Measurements from ENCODE around the gene DRG2. TPM values are rescaled to one million over a fixed set of nuclear protein-coding genes. Genes with fewer than 3 reads are reported as not detected.

DRG2 gene
- total and polyA plus RNA-seq, 2 of the 8 experiments (the other 6 are each of a cell fraction or from before 2014, with no cell fraction given): 44.6 to 47.8 TPM

GRCh38 chr17:18107971-18108370 lies 20.2 kb downstream of the DRG2 start:
- WGBS, 2 experiments (ENCODE audit: extremely low coverage in 1 of 2, insufficient coverage in 1 of 2, insufficient read length in 1 of 2, insufficient replicate concordance in 2 of 2, low coverage in 1 of 2, low lambda C conversion rate in 2 of 2, missing lambda C conversion rate in 1 of 2): 94% methylated on average over 6 of the region's 6 CpGs; no CpG with 5 or more reads in 1 of the 2 experiments
- Histone ChIP-seq H3K23ac (ENCODE audit: insufficient read length) (no peak overlapping the region), H2AFZ (ENCODE audit: low read length) (no peak overlapping the region), H2BK15ac (ENCODE audit: low read length) (no peak overlapping the region), H3K4ac (replicated peaks; ENCODE audit: insufficient read length, low read depth, low read length) (no peak overlapping the region), H4K20me1 (replicated peaks in 1 of 2; ENCODE audit: control insufficient read depth in 1 of 2, insufficient read depth in 2 of 2, low read length in 2 of 2) (peaks cover 4 to 9% of the 10 kb centered on the region in 2 experiments), H3K27ac (ENCODE audit: low read depth, low read length) (no peak overlapping the region), H4K91ac (replicated peaks; ENCODE audit: insufficient read length, low read length) (no peak overlapping the region), H3K4me3 (ENCODE audit: extremely low read depth in 1 of 4, insufficient read depth in 2 of 4, low read depth in 3 of 4, low read length in 4 of 4) (no peak overlapping the region), H2BK5ac (ENCODE audit: low read depth, low read length) (no peak overlapping the region), H3K23me2 (ENCODE audit: low read depth, low read length) (no peaks in the 10 kb centered on the region), H3K27me3 (replicated peaks in 1 of 4; ENCODE audit: control insufficient read depth in 3 of 4, extremely low read depth in 1 of 4, insufficient read depth in 3 of 4, low read length in 3 of 4) (no peaks in the 10 kb centered on the region), H3K9me3 (ENCODE audit: insufficient read depth in 2 of 2, low read depth in 1 of 2, low read length in 1 of 2) (no peaks in the 10 kb centered on the region), H3K18ac (ENCODE audit: extremely low read depth, low read length) (no peak overlapping the region), H4K5ac (ENCODE audit: insufficient read length, low read depth, low read length) (no peak overlapping the region), H3K79me1 (ENCODE audit: low read depth, low read length) (no peaks in the 10 kb centered on the region), H3K36me3 (ENCODE audit: control insufficient read depth in 2 of 4, insufficient read depth in 4 of 4, low read length in 3 of 4) (peaks cover 0 to 15% (median 5%) of the 10 kb centered on the region in 4 experiments; a peak in 3 of 8 replicates), H3K4me1 (replicated peaks in 1 of 4; ENCODE audit: control insufficient read depth in 3 of 4, insufficient read depth in 4 of 4, low read length in 3 of 4) (peaks cover 0 to 7% (median 3%) of the 10 kb centered on the region in 4 experiments; a peak in 3 of 7 replicates), H3K9ac (replicated peaks in 1 of 4; ENCODE audit: extremely low read depth in 1 of 4, low read depth in 3 of 4, low read length in 3 of 4) (no peak overlapping the region), H3K4me2 (ENCODE audit: insufficient read depth in 1 of 2, low read depth in 2 of 2, low read length in 2 of 2) (no peak overlapping the region), H3K56ac (replicated peaks; ENCODE audit: insufficient read length, low read depth, low read length) (no peak overlapping the region), H2BK20ac (ENCODE audit: low read length) (no peak overlapping the region), H3K14ac (ENCODE audit: insufficient read length) (no peak overlapping the region), H2AK5ac (ENCODE audit: low read depth, low read length) (no peak overlapping the region), H2BK120ac (replicated peaks; ENCODE audit: low read depth, low read length) (no peak overlapping the region), H3K79me2 (ENCODE audit: control insufficient read depth in 1 of 2, insufficient read depth in 2 of 2, low read length in 2 of 2) (no peaks in the 10 kb centered on the region), H4K8ac (ENCODE audit: extremely low read depth, insufficient read depth, low read length) (no peak overlapping the region), H2BK12ac (ENCODE audit: low read depth, low read length) (no peak overlapping the region)
- POLR2A ChIA-PET (ENCODE audit: partially characterized antibody): interaction anchor here (1.0 to 2.0 kb wide), 2 partner anchors 16 to 35 kb away, joined by 3 to 5 read pairs; no protein-coding TSS in a partner anchor
- CTCF ChIA-PET (ENCODE audit: partially characterized antibody): no interaction called here
- FAIRE-seq (no peak), DNase-seq (ENCODE audit: low read depth in 1 of 2, low spot score in 2 of 2) (no peak)
- no peak for TF ChIP-seq EP300 (IDR thresholded peaks at IDR 0.05; ENCODE audit: borderline replicate concordance in 1 of 2, low read depth in 2 of 2, low read length in 2 of 2)
- no peak for TF ChIP-seq MAFK (IDR thresholded peaks at IDR 0.05; ENCODE audit: low read depth, low read length)
